Nephron (organoid): ENCODE measurements around the gene GLCCI1.

ENCODE experiments used
- H3K27ac Mint-ChIP-seq, 3 experiments: 2 replicates each; pipeline ENCODE4 v1.8.0; 2020; ENCODE audit warnings: mixed read lengths in 3 of 3, mild to moderate bottlenecking in 2 of 3, moderate library complexity in 1 of 3
- H3K27me3 Mint-ChIP-seq: 2 replicates; pipeline ENCODE4 v1.8.0; 2021; ENCODE audit warnings: low read depth, mild to moderate bottlenecking, moderate library complexity, mixed read lengths
- H3K36me3 Mint-ChIP-seq: 2 replicates; pipeline ENCODE4 v1.8.0; 2020; ENCODE audit warnings: low read depth, mixed read lengths
- H3K4me1 Mint-ChIP-seq: 2 replicates; pipeline ENCODE4 v1.8.0; 2020; ENCODE audit warnings: mixed read lengths
- H3K4me3 Mint-ChIP-seq, 3 experiments: 2 replicates each; pipeline ENCODE4 v1.8.0; 2020; ENCODE audit warnings: mild to moderate bottlenecking in 3 of 3, mixed read lengths in 3 of 3, moderate library complexity in 2 of 3
- H3K9me3 Mint-ChIP-seq: 2 replicates; pipeline ENCODE4 v1.8.0; 2020; ENCODE audit warnings: mixed read lengths
- TF ChIP-seq, protein P1 (sequence below), 3 experiments: fragments of 200-600 bp; sonication (generic); IDR thresholded peaks; one replicate each; pipeline ENCODE4 v1.5.0; 2021; ENCODE audit warnings: antibody characterized with exemption in 3 of 3; ENCODE audit not compliant: unreplicated experiment in 3 of 3

The GLCCI1 gene

DNA sequence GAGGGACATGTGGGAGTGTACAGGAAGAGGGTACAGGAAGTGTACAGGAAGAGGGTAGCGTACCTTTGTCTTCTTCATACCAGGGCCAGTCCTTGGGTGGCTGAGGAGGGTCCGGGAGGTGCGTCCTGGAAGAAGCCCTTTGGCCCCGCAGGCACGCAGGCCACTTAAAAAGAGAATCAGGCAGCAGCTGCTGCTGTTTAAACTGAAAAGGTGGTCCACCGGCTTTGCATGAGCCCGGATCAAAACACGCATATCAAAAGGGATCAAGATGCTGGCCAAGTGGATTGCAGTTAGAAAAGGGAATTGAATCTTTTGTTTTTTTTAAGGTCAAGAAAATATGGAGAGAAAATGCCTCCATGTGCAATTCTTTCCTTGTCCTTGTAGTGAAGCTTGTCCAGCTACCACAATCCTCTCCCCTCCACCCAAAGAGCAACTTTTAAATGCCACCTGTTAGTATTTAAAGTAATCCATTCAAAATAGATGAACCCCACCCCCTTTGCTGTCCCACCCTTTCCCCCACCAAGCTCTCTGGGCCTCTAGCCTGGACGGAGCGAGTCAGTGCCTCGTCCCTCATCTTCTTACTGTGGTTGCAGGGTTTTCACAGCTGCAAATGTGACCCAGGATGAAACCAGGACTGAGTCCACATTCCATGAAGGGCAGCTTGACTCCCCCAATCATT is 142.8 kb downstream of the GLCCI1 start:
- H3K27me3 Mint-ChIP-seq, result no peaks in the 10 kb centered on the region
- H3K27ac Mint-ChIP-seq, result no peak overlapping the region
- no peak overlapping the region for H3K4me3 Mint-ChIP-seq

DNA sequence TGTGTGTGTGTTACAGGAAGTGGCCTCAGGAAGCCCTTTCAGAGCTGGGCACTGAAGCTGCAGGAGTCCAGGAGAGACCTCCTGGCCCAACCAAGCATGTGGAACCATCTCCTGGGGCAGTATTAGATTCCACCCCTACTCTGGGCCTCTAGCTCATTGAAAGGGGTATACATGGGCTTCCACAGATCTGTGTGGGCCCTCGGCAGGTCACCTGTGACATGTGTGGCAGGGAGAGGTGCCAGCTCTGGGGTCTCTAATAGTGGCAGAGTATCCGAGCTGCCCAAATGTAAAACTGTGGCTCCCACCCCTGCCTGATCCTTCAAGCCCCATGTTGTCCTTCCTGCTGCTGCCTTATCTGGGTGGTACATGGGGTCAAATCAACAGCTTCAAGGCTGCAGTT is 144.1 kb downstream of the GLCCI1 start:
- Mint-ChIP-seq H3K36me3 (no peaks in the 10 kb centered on the region), H3K27me3 (no peaks in the 10 kb centered on the region), H3K4me3 (no peak overlapping the region), H3K27ac (no peak overlapping the region), H3K9me3 (peaks cover 6% of the 10 kb centered on the region), H3K4me1 (no peaks in the 10 kb centered on the region)
- TF ChIP-seq, protein P1, sequence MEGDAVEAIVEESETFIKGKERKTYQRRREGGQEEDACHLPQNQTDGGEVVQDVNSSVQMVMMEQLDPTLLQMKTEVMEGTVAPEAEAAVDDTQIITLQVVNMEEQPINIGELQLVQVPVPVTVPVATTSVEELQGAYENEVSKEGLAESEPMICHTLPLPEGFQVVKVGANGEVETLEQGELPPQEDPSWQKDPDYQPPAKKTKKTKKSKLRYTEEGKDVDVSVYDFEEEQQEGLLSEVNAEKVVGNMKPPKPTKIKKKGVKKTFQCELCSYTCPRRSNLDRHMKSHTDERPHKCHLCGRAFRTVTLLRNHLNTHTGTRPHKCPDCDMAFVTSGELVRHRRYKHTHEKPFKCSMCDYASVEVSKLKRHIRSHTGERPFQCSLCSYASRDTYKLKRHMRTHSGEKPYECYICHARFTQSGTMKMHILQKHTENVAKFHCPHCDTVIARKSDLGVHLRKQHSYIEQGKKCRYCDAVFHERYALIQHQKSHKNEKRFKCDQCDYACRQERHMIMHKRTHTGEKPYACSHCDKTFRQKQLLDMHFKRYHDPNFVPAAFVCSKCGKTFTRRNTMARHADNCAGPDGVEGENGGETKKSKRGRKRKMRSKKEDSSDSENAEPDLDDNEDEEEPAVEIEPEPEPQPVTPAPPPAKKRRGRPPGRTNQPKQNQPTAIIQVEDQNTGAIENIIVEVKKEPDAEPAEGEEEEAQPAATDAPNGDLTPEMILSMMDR (IDR thresholded peaks at IDR 0.05; ENCODE audit: unreplicated experiment in 3 of 3), result no peak

More for the DNA sequence above, 142.8 kb downstream of the GLCCI1 start:
- TF ChIP-seq, protein P1 (IDR thresholded peaks at IDR 0.05; ENCODE audit: unreplicated experiment in 3 of 3), result no peak
- Mint-ChIP-seq H3K36me3 (no peaks in the 10 kb centered on the region), H3K4me1 (no peaks in the 10 kb centered on the region), H3K9me3 (peaks cover 6% of the 10 kb centered on the region)

DNA sequence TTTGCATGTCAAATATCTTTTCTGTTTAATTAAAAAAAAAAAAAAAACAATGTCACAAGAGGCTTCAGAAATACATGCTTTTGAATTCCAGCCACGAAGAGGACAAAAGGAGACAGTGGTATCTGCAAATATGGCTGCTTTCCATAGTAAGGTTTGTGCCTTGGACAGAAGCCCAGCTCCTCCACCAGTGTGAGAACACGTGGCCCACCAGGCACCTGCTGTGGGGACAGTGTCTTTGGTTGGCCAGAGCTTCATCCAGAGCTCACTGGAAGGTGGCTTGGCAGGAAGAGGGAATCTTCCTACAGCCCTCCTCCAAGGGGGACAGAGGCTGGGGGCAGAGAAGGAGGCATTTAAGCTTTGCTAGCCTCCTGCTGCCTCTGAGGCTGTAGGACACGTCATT is 144.6 kb downstream of the GLCCI1 start:
- peaks cover 6% of the 10 kb centered on the region for H3K9me3 Mint-ChIP-seq
- no peaks in the 10 kb centered on the region for H3K27me3 Mint-ChIP-seq
- no peak overlapping the region for H3K4me3 Mint-ChIP-seq
- TF ChIP-seq, protein P1 (IDR thresholded peaks at IDR 0.05; ENCODE audit: unreplicated experiment in 3 of 3), result no peak
- no peaks in the 10 kb centered on the region for H3K4me1 Mint-ChIP-seq
- H3K36me3 Mint-ChIP-seq, result no peaks in the 10 kb centered on the region
- H3K27ac Mint-ChIP-seq, result no peak overlapping the region

DNA sequence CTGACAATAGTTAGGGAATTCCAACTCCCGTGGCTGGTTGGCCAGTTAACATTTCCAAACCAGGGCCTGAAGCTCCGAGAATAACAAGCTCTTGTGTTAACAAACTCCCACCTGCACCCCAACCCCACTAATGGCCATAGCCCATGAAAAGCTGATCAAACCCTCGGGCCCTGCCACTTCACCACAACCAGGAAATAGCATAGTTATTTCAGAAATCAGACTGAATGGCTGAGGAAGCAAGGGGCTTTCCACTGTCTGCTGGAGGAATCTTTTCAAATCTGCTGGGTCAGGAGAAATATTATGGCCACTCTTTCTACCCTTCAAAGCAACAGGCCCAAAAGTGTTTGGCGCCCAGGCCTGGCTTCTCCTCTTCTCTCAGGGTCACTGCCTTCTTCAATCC is 145.6 kb downstream of the GLCCI1 start:
- Mint-ChIP-seq H3K4me3 (no peak overlapping the region), H3K4me1 (no peaks in the 10 kb centered on the region), H3K27ac (peak overlapping the region in 1 of 3 experiments; percentile 5), H3K36me3 (no peaks in the 10 kb centered on the region), H3K9me3 (peaks cover 6% of the 10 kb centered on the region), H3K27me3 (peaks cover 3% of the 10 kb centered on the region)
- TF ChIP-seq, protein P1 (IDR thresholded peaks at IDR 0.05; ENCODE audit: unreplicated experiment in 3 of 3), result no peak

DNA sequence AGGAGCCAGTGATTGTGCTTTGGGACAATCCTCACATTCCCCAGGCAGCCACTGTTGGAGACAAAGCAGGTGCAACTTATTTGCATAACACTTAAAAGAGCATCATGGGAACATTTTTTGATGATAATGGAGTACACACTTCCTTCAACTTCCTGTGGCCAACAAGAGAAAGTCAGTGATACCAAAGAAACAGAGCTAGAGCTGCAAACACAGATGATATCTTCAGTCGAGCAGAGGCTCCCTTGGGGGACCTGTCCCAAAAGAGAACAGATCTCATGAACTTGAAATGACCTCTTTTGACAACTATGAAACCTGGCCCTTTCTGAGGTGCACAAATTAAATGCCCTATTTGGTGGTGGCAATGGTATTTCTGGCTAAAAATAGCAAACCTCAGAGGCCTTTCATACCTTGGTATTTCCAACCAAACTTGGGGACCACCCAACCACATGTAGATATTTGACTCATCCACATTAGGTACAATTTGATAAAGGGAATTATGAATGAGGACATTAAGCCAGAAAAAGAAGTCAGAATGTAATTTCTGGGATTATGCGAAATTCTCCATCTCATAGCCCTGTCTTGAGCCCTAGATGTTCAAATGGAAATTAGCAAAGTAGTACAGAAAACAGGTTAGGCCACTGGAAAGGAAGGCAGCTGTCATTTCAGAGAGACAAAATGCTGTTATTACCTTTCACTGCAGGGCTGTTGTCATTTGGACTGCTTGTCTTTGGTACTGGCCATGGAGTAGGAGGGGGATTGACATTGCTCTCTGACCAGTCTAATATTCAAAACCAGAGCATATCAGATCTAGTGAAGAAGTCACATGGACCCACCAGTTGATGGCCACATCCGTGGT is 147.2 kb downstream of the GLCCI1 start:
- peaks cover 6% of the 10 kb centered on the region for H3K9me3 Mint-ChIP-seq
- TF ChIP-seq, protein P1 (IDR thresholded peaks at IDR 0.05; ENCODE audit: unreplicated experiment in 3 of 3), result no peak
- H3K27me3 Mint-ChIP-seq, result peaks cover 6% of the 10 kb centered on the region
- no peak overlapping the region for H3K27ac Mint-ChIP-seq
- H3K4me3 Mint-ChIP-seq, result no peak overlapping the region
- no peaks in the 10 kb centered on the region for H3K4me1 Mint-ChIP-seq
- H3K36me3 Mint-ChIP-seq, result no peaks in the 10 kb centered on the region
